Lower leg skin (tissue), 3 donors: Measurements from ENCODE around the gene AKR7A3.

Experiments used
- POLR2A ChIP-seq, 2 donors: fragments of 450-650 bp; IDR thresholded peaks; one replicate each; pipeline ENCODE4 v1.6.1; 2016 to 2017; ENCODE audit warnings: antibody characterized with exemption in 2 of 2, mild to moderate bottlenecking in 1 of 2, moderate library complexity in 1 of 2
- TF ChIP-seq, protein P1 (sequence below), 3 donors: fragments of 450-650 bp; IDR thresholded peaks; one replicate each; pipeline ENCODE4 v1.5.1; 2016; ENCODE audit warnings: antibody characterized with exemption in 3 of 3, mild to moderate bottlenecking in 3 of 3, moderate library complexity in 2 of 3

DNA sequence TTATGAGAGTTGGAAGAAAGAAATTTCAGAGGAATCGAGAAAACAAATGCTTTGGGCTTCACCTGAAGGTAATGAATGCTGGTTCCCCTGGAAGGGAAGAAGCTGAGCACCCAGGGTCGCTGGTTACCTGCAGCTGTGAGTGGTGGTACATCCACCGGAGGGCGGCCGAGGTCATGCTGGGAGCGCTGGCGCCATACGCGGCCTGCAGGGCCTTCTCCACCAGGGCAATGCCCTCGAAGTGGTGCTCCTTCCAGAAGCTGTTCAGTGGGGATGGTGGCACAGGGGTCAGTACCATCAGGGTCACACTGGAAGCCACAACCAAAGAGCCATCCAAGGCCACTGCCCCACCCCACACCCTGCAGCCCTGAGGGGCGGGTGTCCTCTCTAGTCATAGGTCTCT, 20.1 kb downstream of the AKR7A3 start:
- TF ChIP-seq, protein P1, sequence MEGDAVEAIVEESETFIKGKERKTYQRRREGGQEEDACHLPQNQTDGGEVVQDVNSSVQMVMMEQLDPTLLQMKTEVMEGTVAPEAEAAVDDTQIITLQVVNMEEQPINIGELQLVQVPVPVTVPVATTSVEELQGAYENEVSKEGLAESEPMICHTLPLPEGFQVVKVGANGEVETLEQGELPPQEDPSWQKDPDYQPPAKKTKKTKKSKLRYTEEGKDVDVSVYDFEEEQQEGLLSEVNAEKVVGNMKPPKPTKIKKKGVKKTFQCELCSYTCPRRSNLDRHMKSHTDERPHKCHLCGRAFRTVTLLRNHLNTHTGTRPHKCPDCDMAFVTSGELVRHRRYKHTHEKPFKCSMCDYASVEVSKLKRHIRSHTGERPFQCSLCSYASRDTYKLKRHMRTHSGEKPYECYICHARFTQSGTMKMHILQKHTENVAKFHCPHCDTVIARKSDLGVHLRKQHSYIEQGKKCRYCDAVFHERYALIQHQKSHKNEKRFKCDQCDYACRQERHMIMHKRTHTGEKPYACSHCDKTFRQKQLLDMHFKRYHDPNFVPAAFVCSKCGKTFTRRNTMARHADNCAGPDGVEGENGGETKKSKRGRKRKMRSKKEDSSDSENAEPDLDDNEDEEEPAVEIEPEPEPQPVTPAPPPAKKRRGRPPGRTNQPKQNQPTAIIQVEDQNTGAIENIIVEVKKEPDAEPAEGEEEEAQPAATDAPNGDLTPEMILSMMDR (IDR thresholded peaks at IDR 0.05): no peak
- no peak for TF ChIP-seq POLR2A (IDR thresholded peaks at IDR 0.05)
